ENCODE measurements around the gene MBNL1. TPM values are rescaled to one million over a fixed set of nuclear protein-coding genes. Genes with fewer than 3 reads are reported as not detected.

MBNL1 gene, protein sequence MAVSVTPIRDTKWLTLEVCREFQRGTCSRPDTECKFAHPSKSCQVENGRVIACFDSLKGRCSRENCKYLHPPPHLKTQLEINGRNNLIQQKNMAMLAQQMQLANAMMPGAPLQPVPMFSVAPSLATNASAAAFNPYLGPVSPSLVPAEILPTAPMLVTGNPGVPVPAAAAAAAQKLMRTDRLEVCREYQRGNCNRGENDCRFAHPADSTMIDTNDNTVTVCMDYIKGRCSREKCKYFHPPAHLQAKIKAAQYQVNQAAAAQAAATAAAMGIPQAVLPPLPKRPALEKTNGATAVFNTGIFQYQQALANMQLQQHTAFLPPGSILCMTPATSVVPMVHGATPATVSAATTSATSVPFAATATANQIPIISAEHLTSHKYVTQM
- polyA plus RNA-seq (12.7 and 13.3 TPM in 2 replicates), polyA minus RNA-seq (73.8 and 76.2 TPM in 2 replicates)

DNA sequence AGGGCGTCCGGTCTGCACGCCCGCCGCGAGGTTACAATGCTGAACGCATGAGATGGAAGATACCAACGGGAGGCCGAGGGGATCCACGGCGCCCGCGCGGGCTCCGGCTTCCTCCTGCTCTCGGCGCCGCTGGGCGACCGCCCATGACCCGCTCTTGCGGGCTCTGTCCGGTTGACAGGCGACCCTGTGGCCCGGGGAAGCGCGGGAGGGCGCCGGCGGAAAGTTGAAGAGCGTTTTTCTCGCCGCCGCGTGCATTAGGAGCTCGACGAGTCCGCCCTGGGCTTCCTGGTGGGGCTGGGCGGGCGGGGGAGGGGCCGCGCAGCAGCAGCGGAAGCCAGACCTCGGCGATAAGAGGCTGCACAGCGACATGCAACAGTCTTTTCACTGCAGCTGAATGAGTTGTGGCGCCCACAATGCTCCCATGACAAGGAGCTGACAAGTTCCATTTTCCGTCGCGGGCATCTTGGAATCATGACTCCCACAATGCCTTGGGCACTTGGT is at the start of gene MBNL1:
Gene MBNL1, plus strand, starts transcription at position 375 of the 501 bp plus-strand sequence. CDS start 31,265 bp downstream, outside the sequence.
- peaks cover 38% of the 10 kb centered on the region for H3K79me2 ChIP-seq (replicated peaks; ENCODE audit: insufficient read depth, low read length)
- H2AFZ ChIP-seq (ENCODE audit: low read depth, low read length) = peak within 1 kb of the TSS; percentile 81
- peak within 1 kb of the TSS; percentile 76 for H3K9ac ChIP-seq (ENCODE audit: low read length)
- peak within 1 kb of the TSS; percentile 79 for H3K27ac ChIP-seq (ENCODE audit: low read length)
- TF ChIP-seq RAD21 (conservative IDR thresholded peaks at IDR 0.05) (no peak), EP300 (conservative IDR thresholded peaks at IDR 0.05; ENCODE audit: poor library complexity, severe bottlenecking) (no peak), MXI1 (conservative IDR thresholded peaks at IDR 0.05; ENCODE audit: poor library complexity, severe bottlenecking) (peak; percentile 85), POLR2AphosphoS5 (IDR thresholded peaks at IDR 0.05) (peak; percentile 26), SMC3 (conservative IDR thresholded peaks at IDR 0.05; ENCODE audit: poor library complexity) (peak; percentile 11), TAF1 (IDR thresholded peaks at IDR 0.05; ENCODE audit: low read depth) (no peak), EZH2 (IDR thresholded peaks at IDR 0.05; ENCODE audit: borderline replicate concordance, insufficient read depth, low read length, poor library complexity, severe bottlenecking) (no peak)
- TF ChIP-seq, protein P1, sequence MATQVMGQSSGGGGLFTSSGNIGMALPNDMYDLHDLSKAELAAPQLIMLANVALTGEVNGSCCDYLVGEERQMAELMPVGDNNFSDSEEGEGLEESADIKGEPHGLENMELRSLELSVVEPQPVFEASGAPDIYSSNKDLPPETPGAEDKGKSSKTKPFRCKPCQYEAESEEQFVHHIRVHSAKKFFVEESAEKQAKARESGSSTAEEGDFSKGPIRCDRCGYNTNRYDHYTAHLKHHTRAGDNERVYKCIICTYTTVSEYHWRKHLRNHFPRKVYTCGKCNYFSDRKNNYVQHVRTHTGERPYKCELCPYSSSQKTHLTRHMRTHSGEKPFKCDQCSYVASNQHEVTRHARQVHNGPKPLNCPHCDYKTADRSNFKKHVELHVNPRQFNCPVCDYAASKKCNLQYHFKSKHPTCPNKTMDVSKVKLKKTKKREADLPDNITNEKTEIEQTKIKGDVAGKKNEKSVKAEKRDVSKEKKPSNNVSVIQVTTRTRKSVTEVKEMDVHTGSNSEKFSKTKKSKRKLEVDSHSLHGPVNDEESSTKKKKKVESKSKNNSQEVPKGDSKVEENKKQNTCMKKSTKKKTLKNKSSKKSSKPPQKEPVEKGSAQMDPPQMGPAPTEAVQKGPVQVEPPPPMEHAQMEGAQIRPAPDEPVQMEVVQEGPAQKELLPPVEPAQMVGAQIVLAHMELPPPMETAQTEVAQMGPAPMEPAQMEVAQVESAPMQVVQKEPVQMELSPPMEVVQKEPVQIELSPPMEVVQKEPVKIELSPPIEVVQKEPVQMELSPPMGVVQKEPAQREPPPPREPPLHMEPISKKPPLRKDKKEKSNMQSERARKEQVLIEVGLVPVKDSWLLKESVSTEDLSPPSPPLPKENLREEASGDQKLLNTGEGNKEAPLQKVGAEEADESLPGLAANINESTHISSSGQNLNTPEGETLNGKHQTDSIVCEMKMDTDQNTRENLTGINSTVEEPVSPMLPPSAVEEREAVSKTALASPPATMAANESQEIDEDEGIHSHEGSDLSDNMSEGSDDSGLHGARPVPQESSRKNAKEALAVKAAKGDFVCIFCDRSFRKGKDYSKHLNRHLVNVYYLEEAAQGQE (IDR thresholded peaks at IDR 0.05; ENCODE audit: borderline replicate concordance) = peak; percentile 29
- TF ChIP-seq, protein P2, sequence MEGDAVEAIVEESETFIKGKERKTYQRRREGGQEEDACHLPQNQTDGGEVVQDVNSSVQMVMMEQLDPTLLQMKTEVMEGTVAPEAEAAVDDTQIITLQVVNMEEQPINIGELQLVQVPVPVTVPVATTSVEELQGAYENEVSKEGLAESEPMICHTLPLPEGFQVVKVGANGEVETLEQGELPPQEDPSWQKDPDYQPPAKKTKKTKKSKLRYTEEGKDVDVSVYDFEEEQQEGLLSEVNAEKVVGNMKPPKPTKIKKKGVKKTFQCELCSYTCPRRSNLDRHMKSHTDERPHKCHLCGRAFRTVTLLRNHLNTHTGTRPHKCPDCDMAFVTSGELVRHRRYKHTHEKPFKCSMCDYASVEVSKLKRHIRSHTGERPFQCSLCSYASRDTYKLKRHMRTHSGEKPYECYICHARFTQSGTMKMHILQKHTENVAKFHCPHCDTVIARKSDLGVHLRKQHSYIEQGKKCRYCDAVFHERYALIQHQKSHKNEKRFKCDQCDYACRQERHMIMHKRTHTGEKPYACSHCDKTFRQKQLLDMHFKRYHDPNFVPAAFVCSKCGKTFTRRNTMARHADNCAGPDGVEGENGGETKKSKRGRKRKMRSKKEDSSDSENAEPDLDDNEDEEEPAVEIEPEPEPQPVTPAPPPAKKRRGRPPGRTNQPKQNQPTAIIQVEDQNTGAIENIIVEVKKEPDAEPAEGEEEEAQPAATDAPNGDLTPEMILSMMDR (IDR thresholded peaks at IDR 0.05; ENCODE audit: poor library complexity, severe bottlenecking) = no peak
- peak within 1 kb of the TSS; percentile 87 for H3K4me3 ChIP-seq (ENCODE audit: low read length)
- H3K9me2 ChIP-seq (ENCODE audit: insufficient read depth, low read length) = no peaks in the 10 kb centered on the region
- H4K20me1 ChIP-seq (ENCODE audit: insufficient read depth) = no peaks in the 10 kb centered on the region
- peaks cover 3% of the 10 kb centered on the region for H3F3A ChIP-seq (ENCODE audit: insufficient read depth, low read length, poor library complexity, severe bottlenecking)
- H3K36me3 ChIP-seq (ENCODE audit: insufficient read depth, low read length) = no peaks in the 10 kb centered on the region
- no peaks in the 10 kb centered on the region for H3K27me3 ChIP-seq (ENCODE audit: insufficient read depth, low read depth, low read length)
- H3K9me3 ChIP-seq (ENCODE audit: low read length) = no peaks in the 10 kb centered on the region
- peak within 1 kb of the TSS; percentile 76 for H3K4me2 ChIP-seq (ENCODE audit: low read length)

DNA sequence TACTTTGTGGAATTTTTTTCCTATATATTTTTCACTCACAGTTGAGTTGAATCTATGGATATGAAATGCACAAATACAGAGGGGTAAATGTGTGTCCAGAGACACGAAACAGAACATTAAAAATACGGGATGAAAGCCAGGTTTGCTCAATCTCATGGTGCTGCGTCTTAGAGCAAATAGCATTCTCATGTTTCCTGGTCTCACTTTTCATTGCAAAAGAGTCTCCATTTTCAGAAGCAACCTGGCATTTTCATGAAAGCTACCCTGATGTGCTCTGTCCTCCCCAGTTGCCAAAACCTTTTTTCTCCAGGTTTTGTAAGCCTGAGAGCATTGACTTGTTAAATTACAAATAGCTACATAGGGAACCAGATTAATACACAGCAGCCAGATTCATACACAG is 49.5 kb upstream of the MBNL1 start:
- Histone ChIP-seq H3K9me2 (ENCODE audit: insufficient read depth, low read length) (no peaks in the 10 kb centered on the region), H3K36me3 (ENCODE audit: insufficient read depth, low read length) (no peaks in the 10 kb centered on the region), H3K4me2 (ENCODE audit: low read length) (no peak overlapping the region), H3K9me3 (ENCODE audit: low read length) (no peaks in the 10 kb centered on the region), H3K27me3 (ENCODE audit: insufficient read depth, low read depth, low read length) (no peaks in the 10 kb centered on the region), H4K20me1 (ENCODE audit: insufficient read depth) (no peaks in the 10 kb centered on the region), H3K27ac (ENCODE audit: low read length) (peak overlapping the region; percentile 13), H3K79me2 (replicated peaks; ENCODE audit: insufficient read depth, low read length) (no peaks in the 10 kb centered on the region), H2AFZ (ENCODE audit: low read depth, low read length) (no peak overlapping the region), H3F3A (ENCODE audit: insufficient read depth, low read length, poor library complexity, severe bottlenecking) (peaks cover 3% of the 10 kb centered on the region), H3K9ac (ENCODE audit: low read length) (no peak overlapping the region), H3K4me3 (ENCODE audit: low read length) (no peak overlapping the region)
- TF ChIP-seq MXI1 (conservative IDR thresholded peaks at IDR 0.05; ENCODE audit: poor library complexity, severe bottlenecking) = no peak
- TF ChIP-seq, protein P2 (IDR thresholded peaks at IDR 0.05; ENCODE audit: poor library complexity, severe bottlenecking) = no peak
- no peak for TF ChIP-seq RAD21 (conservative IDR thresholded peaks at IDR 0.05)
- no peak for TF ChIP-seq POLR2AphosphoS5 (IDR thresholded peaks at IDR 0.05)
- no peak for TF ChIP-seq TAF1 (IDR thresholded peaks at IDR 0.05; ENCODE audit: low read depth)
- no peak for TF ChIP-seq EP300 (conservative IDR thresholded peaks at IDR 0.05; ENCODE audit: poor library complexity, severe bottlenecking)
- TF ChIP-seq, protein P1 (IDR thresholded peaks at IDR 0.05; ENCODE audit: borderline replicate concordance) = no peak
- no peak for TF ChIP-seq SMC3 (conservative IDR thresholded peaks at IDR 0.05; ENCODE audit: poor library complexity)
- TF ChIP-seq EZH2 (IDR thresholded peaks at IDR 0.05; ENCODE audit: borderline replicate concordance, insufficient read depth, low read length, poor library complexity, severe bottlenecking) = no peak

Measured in neural cell (in vitro differentiated cells).